ENCODE measurements around the gene ATXN1.
"Not testable (repeated sequence)": the region's sequence is repeated elsewhere in the genome, so short reads cannot be mapped to it uniquely, and the experiment has no call there.

ATXN1 gene

GRCh38 chr6:16760516-16761470, at the start of gene ATXN1:
Gene ATXN1 (minus strand): TSS chr6:16761460.
- no peak for DNase-seq

DNA sequence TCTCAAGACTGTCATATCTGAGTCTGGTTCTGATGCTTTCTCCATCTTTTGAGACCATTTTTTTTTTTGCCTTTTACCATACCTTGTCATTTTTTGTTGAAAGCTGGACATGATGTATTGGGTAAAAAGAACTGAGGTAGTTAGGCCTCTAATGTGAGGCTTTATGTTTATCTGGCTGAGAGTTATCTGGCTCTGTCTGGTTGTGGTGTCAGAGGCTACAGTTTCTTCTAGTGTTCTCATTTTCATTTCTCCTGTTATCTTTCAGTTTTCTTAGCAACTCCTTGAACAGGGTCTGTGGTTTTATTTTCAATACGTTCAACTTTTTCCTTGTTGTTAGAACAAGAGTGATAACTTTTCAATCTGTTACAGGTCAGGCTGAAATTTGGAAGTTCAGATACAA, 49.2 kb upstream of the ATXN1 start:
- no peak for DNase-seq

- DNase-seq = no peak
Observed at GRCh38 chr6:16809753-16810358, 48.6 kb upstream of the ATXN1 start.

DNA sequence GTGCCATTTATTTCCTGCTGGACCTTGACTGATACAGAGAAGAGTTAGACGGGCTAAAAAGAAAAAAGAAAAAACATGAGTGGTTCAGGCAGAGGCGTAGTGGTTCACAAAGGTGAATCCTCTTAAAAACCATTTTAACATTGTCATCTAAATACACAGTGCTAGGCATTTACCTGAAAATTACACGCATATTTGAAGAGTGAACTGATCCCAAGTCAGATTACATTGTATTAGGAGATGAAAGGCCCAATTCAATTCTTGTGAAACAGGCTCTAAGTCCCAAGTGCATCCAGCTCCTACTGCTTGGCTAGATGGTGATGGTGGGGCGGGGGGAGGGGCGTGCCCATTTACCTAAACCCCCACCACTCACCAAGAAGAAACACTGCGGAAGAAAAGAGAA, 46.7 kb upstream of the ATXN1 start:
- no peak for DNase-seq

DNA sequence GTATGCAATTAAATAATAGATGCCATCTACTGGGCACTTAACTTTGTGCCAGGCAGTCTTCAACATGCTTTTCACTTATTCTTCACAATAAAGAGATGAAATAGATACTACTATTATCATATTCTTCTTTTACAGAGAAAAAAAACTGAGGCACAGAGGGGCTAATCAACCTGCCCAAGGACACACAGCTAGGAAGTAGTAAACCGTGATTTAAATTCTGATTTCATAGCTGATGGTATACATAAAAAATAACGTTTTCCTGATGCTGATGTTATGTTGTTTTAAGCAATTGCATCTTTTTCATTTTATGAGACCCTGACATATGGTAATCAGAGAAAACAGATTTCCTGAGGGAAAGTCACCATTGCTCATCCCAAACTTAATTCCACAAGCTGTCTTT, 45.1 kb upstream of the ATXN1 start:
- DNase-seq = no peak

DNA sequence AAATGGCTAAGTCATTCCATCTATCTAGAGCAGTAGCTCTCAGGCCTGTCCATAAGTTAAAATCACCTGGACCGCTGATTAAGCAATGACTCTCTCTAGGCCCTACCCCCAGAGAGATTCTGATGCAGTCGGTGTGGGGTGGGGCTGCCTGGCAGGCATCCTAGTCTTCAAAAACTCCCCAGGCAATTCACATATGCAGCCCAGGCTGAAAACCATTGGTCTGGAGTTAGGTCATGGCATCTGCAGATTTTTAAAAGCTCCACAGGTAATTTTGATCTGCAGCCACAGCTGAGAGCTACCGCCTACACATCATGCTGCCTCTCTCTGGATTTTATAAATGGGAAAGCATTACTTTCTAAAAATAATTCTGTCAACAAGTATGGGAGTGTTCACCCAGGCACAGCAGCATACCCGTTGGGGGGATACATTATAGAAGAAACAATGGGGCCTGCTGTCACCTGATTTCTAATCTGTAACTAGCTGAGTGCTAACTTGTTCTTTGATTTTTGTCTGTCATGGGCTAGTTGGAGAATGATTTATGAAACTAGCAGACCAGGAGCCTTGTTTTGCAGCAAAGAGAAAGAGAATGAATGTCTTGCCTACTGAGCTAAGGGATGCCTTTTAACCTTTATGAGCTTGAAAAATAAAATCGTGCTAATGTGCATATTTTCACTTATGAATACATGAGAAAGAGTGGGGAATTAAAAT, 44.1 kb upstream of the ATXN1 start:
- DNase-seq = no peak

DNA sequence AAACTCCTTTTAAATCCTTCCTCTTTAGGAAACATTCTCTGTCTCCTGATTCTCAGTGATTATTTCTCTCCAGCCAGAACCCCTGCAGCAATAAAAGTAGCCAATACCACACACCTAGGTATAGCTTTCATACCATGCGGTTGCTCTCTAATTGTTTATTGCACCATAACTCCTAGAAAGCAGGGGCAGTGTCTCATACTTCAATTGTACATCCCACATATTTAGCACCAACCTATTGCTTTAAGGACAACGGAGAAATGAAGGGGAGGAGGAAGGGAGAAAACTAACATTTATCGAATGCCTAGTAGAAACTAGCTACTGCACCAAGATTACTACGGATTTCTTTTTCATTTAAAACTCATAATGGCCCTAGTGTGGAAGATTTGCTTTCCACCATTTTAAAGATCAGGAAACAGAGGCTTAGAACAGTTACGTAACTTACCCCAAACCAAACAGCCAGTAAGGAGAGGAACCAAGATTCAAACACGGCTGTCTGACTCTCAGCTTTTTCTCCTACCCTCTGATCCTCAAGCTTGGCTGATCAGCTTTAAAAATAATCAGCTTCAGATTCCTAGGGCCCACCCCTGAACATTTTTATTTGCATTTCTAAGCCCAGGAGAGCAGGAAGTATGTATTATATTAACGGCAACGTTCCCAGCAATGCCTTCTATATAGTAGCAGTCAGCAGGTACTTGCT, 43.4 kb upstream of the ATXN1 start:
- DNase-seq = no peak

DNA sequence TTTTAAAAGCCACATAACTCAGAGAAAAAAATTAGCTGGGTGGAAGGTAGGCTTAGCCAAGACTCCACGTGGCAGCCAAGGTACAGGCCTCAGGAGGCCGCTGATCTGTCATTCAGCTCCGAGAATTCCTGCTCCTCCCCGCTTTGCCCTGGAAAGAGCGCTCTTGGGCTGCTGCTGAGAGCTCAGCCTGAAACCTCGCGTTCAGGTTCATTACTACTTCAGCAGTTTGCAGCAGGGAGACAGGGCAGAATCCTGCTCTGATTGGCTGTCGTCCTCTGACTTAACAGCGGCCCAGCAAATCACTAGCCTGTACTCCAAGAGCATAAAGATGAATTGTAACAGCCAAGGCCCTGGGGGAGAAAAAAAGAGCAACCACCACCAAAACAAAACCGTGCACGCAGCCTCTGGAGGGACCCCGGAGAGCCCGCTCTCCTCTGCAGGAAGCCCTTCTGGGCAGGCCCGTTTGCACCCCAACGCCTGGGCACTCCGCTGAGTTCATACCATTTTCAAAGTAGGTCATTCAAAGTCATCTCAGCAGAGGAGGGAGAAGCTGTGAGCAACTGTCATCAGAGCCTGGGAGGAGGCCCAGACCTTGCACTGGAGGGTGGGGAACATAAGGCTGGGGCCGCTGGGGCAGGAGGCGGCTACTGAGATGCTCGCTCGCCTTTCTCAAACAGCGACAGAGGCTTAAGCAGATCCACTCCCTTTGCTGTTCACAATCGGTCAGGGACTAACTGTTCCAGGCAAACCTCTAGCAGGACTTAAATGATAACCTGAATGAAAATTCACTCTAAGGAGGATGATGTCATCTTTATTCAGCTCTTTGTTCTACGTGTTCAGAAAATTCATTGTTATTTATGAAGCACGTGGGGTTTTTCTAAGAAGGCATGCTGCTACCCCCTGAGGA, 42.3 kb upstream of the ATXN1 start:
- peak; percentile 11 for DNase-seq

DNA sequence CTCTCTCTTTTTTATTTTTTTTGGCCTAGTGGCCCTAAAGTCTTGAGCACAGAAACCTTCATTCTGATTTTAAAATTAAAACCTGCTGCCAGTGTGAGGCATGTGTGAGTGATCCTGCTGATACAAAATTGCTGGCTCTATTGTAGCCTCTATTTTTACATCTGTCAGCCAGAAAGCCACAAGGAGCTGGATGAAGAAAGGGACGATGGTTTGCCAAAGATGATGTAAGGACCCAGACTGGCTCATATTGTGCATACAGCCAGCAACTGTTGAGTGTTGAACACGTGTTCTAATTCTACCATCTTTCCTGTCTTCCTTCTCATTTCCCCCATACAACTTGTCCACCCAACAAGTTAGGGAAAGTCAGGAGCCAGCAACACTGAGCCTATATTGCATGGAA, 40.8 kb upstream of the ATXN1 start:
- DNase-seq = no peak

GRCh38 chr6:16800942-16801341, 39.7 kb upstream of the ATXN1 start:
- no peak for DNase-seq

DNA sequence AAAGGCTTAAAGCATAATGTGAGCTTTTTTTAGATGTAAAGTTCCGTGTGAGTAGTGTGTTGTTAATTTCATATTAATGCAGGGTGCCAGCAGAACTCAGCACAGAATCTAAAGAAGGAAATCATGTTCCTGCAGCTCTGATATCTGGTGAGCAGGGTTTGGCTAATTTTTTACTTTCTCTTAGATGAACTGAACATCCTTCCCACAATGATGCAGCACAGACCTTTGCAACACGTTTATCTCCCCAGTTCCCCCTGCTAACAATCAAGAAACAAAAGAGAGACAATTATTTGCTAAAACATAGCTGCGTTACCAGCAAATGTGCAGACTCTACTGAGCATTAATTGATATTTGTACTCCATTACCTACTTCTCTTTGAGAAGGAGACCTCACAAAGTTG, 39.1 kb upstream of the ATXN1 start:
- no peak for DNase-seq

DNA sequence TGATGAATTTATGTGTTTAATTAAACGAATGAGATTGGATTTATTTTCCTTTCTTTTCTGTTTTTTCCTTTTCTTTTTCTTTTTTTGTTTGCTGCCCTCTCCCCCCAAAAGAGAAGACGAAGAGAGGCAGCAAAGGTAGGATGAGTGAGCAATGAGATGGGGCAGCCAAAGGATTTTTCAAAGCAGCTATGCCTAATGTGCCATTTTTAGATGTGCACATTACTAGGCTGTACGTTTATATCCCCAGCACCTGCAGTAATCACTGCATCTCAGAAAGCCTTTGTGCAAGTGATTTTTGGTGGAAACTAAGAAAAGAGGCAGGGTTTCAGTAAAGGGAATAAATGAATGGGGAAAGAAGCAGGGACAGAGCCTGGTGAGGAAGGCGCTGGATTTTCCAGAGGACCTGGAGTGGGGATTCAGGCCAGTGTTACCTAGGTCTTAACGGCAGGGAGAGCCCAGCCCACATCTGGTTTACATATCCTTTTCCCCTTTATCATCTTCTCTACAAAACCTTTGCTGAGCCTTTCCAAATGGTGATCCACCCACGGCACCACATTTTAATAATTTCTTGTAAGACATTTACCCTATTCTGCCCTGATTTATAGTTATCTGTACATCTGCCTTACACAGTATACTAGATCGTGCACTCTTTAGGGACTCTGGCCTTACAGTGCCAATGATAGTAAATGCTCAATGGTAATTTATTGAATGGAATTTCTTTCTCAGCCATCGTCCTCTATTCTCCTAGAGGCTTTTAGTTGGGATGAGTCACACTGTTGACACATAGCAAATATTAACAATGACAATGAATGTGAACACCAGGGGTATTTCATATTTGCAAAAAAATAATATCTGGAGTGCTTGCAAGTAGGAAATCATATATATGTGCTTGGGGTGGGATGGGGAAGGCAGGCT, 38.3 kb upstream of the ATXN1 start:
- peak; percentile 30 for DNase-seq

- DNase-seq = no peak
Observed at GRCh38 chr6:16793828-16794412, 32.7 kb upstream of the ATXN1 start.

GRCh38 chr6:16789329-16790038, 28.2 kb upstream of the ATXN1 start:
- no peak for DNase-seq

DNA sequence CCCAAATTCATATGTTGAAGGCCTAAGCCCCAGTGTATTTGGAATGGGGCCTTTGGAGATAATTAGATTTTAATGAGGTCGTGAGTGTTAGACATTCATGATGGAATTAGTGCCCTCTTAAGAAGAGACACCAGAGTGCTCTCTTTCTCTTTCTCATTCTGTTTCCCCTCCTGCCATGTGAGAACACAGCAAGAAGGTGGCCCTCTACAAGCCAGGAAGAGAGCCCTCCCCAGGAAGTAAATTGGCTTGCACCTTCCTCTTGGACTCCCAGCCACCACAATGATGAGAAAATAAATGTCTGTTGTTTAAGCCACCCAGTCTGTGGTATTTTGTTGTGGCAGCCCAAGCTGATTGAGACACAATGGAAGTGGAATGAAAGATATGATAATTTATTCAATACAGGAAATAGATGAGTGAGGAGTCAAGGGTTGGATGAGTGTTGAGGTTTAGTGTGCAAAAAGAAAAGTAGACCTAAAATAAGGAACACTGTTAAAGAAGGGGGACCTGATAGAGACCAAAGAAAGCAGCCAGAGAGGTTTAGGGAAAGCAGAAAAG, 25.9 kb upstream of the ATXN1 start:
- DNase-seq = no peak

GRCh38 chr6:16785496-16785895, 24.2 kb upstream of the ATXN1 start:
- DNase-seq = no peak

- not testable (repeated sequence) for DNase-seq
Observed at GRCh38 chr6:16784957-16785356, 23.7 kb upstream of the ATXN1 start.

DNA sequence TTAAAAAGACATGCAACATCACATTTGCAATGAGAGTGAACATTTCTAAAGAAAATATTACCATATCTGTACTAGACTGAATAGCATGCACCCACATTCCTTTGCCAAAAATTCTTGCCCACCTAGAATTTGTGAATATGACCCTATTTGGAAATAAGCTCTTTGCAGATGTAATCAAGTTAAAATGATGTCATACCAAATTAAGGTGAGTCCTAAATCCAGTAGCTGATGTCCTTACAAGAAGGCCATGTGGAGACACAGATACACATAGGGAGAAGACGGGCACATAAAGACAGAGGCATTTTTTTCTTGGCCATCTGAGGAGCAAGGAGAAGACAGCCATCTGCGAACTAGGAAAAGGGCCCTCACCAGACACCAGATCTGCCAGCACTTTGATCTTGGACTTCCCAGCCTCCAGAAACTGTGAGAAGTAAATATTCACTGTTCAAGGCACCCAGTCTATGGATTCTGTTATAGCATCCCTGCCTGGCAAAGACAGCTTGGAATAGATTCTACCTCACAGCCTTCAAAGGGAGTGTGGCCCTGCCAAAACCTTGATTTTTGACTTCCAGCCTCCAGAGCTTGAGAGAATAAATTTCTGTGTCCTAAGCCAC, 22.8 kb upstream of the ATXN1 start:
- no peak for DNase-seq

GRCh38 chr6:16783509-16783908, 22.2 kb upstream of the ATXN1 start:
- DNase-seq = peak; percentile 36

Data from SHP77 treated with DMSO at 0.1 percent for 48 hours (cell line).